EH (cell line): ENCODE data around the gene TRABD2B.

Experiments
- DNase-seq: peaks from one replicate; pipeline ENCODE4 v3.0.0-alpha.2; 2015; ENCODE audit warnings: low read depth

Gene TRABD2B

DNA sequence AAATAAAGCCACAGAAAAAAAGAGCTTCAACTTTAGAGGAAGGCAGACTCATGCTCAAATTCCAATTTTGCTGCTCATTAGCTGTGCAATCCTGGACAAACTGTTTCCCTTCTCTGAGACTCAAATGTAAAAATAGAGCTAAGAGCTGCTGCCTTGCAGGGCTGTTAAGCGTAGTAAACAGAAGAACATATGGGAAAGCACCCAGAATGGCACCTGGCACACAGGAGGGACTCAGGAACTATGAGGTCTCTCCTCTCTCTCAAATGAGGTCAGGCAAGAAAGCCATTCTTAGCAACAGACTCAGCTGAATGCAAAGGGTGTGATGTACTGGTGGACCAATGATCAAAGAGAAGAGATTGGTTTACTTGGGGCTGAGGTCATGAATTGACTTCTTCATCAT is 61.3 kb downstream of the TRABD2B start:
- DNase-seq = no peak

DNA sequence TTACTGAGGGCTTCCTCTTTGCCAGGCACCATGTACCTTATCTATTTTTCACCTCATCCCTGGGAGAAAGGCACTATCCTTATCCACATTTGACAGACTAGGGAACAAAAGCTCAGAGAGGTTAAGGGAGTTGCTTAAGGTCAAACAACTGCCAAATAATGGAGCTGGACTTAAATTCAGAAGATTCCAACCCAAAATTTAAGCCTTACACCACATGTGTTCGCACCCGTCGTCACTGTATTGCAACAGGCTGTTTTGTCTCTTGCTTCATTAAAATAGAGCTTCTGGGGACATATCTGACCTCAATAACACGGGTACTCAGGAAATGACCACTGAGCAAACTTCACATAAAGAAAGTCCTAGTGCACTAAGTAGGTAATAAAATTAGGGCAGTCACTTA is 62.0 kb downstream of the TRABD2B start:
- no peak for DNase-seq

DNA sequence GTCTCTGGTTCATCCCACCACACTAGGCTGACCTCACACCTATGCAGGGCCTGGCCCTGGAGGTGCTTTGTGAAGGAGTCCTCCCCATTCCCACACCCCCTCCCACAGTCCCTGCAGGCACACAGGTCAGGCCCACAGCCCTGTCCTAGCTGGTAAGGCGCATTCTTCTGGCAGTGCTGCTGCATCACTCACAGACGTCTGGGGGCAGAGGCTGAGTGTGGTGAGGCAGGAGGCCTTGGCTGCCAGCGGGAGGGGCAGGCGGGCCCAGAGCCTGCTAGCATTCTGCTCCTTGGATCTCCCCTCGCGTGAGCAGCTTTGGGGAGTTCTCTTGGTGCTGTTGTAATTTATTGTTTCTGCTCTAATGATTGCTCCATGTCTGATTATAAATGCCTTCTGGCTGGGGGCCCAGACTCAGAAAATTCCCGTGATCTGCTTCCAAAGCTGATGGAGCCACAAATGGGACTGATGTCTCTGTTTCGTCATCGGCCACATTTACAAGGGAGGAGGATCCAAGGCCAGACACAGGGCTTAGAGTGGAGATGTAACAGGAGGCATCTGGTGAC is 62.9 kb downstream of the TRABD2B start:
- DNase-seq = peak; percentile 2

DNA sequence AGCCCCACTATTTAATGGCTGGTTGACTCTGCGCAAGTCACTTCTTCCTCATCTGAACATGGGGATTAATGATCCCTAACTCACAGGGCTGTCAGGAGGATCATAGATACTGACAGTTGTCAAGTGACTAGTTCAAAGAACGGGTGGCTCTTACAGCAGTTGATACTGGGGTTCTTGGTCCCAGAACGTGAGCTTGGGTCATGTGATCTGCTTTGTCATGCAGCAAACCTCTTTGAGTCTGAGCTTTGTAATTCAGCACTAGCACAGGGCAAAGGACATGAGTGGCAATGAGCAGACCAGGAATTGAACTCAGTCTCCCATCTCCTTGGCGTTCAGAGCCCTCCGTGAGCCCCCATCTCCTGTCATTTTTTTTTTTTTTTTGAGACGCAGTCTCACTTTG is 64.4 kb downstream of the TRABD2B start:
- DNase-seq = no peak

DNA sequence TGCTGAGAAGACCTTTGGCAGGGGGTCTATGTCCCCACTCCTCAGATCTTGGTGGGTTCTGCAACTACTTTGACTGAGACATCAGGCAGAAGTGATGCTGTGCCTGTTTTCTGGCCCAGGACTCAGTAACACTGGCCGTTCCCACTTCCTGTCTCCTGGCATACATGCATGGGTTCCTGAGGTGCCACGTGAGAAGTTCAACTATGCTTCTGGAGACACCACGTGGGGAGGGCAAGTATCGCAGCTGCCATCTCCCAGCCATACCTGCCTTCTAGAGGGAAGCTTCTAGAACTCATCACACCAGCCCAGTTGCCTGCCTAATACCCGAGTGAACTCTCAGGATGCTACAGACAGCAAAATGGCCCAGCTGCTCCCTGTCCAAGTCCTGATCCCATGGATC is 65.8 kb downstream of the TRABD2B start:
- DNase-seq = peak; percentile 20

DNA sequence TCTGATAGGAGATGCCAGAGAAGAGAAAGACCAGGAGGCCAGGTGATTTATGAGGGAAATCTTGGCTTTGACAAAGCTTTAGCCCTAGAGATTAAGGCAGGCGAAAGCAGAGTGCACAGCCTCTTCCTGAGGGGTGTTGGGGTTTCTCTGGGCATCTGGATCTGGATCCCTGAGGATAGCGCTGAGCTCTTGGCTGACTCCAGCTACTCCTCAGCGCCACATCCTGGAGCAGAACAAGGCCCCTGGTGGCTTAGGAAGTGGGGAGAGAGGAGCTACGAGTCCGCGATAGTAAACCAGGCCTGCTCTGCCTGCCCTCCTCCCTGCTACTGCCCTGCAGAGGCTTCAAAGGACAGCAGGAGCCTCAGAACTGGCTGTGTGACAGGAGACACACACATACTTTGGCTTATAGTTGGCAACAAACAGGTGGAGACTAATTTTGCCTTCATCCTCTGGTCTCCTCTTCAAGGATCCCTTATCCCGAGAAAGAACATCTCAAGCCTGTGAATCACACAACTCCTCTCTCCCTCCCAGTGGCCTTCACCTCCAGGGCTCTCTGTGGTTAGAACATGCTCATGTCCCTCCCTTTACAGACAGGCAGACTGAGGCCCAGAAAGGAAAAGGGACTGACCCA is 66.9 kb downstream of the TRABD2B start:
- DNase-seq = no peak

DNA sequence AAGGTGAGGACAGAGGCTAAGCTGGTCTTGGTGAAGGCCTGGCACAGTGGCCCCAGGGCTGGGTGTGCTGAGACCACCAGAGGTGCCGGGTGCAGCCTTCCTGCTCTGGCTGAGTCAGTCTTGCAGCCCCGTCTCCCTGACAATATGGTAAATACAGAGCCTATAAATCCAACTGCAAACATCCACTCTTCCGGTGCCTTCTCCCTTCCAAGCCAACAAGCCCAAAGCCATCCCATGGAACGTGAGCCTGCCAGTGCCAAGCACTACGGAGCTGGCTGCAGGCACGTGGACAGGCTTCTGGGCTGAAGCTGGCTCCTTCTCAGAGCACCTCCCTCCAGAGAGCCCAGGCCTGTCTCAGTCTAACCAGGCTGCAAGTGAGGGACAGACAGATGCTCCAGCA is 70.0 kb downstream of the TRABD2B start:
- no peak for DNase-seq

DNA sequence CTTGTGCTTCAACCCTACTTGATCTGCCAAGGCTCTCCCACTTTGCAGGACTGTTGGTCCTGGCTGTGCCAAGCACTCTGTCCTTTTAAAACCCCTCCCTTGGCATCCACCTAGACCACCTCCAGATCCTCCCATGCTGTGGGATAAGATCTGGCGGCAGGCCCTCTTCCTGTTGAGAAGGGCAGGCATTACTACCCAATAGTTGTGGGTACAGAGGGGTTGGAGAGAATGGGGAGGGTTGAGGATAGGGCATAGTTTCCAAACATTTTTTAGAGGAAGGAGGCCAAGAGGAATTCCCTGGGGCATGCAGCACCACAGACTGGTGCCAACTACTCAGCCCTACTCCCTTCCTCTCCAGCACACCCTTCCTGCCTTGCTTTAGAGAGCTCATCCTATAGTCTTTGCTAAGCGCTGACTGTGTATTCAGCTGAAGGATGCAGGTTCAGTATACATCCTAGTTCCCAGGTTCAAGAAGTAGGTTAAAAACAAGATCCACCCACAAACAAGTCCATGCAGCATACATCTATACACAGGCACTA is 70.7 kb downstream of the TRABD2B start:
- DNase-seq = no peak

DNA sequence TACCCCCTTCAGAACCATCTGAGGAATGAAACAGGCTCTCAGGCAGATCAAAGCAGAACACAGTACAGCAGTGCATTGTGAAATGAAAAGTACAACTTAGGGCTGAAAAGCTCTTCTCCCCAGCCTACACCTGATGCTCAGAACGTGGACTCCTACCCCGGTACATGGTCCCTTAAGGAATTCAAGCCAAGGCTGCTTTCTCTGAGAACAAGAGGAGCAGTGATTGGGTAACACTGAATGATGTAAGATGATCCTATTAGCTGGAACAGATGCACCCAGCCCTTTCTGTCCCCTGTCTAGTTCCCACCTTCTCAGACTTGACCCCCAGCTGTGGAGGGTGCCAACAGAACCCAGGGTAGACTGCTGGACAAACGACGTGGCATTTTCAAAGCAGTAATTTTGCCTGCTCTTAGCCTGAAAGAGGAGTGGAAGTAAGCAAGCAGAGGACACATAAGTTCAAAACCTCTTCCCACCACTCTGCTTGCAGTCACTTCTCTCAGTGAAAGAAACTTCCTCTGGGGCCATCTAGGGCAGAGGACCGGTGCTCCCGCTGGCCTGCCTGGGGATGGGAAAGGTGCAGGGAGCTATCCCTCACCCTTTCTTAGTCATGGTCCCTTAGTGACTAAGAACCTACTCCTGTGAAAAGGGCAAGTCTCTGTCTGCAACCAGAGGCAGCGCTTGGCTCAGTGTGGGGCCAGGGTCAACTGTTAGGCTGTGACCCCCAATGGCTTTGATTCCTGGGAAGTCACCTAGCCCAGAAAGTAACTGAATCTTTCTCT is 72.7 kb downstream of the TRABD2B start:
- no peak for DNase-seq

DNA sequence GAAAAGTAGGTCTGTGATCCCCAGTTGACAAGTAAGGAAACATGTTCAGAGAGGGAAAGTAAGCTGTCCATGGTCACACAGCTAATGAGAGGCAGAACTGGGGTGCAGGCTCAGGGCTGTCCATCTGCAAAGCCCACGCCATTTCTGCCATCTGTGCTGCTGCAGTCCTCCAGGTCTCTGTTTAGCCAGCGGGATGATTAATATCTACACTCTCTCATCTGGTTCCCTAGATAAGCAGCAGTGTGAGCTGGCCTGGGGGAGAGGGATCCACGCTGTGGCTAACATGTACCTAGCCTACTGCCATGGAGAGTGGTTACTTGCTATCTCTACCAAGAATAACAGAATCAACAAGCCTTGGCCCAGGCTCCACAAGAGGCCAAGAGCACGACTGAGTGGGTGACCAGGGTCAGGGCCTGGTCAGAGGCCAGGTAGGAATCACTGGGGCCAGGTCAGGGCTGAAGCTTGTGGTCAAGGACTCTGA is 75.2 kb downstream of the TRABD2B start:
- DNase-seq = no peak

DNA sequence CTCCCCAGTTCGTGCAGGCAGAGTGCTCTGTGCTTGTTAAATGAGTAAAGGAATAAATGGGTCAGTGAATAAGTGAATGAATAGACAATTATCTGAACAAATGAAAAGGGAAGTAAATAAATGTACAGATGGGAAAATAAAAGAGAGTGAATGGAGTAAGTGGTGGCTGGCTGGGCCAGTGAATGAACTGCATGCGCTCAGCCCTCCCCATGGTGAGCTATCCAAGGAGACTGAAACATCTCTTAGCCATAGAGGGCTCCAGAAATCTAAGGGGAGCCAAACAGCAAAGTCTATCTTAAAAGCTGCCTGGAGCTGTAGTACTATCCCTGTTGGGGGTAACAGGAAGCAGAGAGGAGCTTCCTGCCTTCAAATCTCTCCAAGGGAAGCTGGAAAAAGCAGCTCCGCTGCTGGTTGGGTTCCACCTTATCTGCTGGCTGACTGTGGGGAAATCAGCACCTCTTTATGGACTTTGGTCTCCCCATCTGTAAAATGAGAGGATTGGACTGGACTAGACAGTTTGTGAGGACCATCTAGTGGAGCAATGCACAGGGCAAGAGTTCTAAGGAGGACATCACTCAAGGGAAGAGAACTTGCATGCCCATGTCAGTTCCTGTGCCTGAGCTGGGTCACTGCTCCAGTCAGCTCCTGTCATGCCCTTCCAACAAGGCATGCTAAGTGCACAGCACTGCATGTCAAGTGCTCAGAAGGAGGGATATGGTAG is 77.9 kb downstream of the TRABD2B start:
- no peak for DNase-seq

DNA sequence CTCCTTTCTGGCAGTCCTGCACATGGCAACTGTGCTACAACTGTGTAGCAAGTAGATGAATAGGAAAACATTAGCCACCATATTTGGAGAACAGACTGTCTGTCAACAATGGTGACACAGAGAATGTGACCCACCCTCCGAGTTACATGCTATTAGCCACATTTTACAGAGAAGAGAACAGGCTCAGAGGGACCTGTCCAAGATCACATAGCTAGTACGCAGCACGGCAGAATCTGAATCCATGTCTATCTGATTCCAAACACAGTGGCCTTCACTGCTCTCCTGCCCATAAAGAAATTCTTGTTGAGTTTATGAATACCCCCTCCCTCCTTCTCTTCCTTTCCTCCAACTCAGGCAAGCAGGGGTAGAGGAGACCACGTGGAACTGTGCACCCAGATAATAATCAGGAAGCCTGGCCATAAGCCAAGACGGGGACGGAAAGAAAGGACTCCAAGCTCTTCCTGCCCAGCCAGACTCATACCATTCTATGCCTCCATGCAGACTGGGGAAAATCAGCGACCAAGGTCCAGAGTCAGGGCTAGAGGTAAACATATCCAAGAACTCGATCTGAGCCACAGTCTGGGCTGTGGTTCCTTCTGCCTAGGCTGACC is 78.8 kb downstream of the TRABD2B start:
- no peak for DNase-seq

DNA sequence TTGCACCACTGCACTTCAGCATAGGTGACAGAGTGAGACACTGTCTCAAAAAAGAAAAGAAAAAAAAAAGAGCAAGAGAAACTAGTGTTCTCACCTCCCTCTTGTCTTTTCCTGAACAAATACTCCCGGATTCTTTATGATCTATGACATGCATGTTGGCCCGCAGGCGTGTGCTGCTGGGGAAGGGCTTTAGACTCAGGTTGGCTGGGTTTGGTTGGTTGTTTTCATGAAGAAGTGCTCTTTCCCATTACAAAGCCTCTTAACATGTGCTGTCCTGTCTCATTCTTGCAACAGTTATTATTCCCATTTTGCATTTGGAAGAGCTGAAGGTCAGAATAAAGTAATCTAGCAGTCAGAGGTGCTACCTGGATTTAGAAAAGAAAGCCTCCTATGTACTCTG is 79.5 kb downstream of the TRABD2B start:
- DNase-seq = no peak

DNA sequence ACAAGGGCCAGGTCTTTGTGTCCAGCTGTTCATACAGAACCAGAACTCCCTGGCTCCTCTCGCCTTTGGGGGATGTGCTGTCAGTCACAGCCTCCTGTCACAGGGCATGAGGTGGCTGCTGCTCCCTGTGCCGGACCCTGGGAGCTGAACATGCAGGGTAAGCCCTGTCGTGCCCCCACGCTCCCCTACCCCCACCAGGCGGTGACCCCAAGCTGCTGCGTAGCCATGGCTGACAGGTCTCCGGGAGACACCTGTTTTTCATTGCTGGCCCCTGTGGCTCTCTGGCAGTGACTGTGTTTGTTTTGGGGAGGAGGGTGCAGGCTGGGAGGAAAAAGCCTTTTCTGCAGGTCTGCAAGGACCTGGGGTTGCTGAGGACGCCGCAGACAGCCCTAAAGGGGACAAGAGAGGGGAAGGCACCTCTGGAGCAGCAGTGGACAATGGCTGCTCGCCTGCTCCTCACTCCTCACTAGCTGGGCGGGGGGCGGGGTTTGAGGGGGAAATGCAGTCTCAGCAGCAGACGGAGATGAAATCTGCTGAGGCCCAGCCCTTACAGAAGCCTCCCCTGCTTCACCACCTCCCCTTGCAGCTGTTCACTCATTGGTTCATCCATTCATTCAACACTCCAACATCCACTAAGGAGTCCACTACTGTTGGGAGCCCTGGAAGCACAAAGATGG is 81.4 kb downstream of the TRABD2B start:
- no peak for DNase-seq

DNA sequence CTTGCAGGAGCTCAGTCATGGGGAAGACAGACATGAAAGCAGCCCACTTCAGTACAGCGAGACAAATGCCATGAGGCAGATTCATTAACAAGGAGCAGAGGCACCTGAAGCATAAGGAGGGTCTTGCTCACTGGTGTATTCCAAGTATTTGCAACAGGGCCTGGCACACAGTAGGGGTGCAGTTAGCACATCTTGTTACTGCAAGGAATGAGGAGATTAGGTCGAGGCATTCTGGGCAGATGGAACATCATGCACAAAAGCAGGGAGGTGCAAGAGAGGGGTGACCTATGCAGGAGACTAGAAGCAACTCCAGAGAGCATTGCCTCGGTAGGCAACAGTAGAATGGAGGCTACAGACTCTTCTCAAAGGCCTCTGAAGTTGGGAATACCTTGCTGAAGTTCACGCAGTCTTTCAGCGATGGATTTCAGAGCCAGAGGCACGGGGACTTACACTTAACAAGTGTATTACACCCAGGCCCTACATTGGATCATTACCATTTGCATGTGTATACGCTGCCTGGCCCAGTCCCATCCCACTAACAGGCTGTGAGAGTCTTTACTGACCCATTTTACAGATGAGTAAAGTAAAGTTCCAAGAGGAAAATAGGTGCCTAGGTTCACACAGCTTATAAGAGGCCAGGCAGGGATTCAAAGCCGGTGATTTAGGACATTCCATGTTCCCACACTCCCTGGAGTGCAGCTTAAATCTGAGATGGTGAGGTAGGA is 82.1 kb downstream of the TRABD2B start:
- no peak for DNase-seq

DNA sequence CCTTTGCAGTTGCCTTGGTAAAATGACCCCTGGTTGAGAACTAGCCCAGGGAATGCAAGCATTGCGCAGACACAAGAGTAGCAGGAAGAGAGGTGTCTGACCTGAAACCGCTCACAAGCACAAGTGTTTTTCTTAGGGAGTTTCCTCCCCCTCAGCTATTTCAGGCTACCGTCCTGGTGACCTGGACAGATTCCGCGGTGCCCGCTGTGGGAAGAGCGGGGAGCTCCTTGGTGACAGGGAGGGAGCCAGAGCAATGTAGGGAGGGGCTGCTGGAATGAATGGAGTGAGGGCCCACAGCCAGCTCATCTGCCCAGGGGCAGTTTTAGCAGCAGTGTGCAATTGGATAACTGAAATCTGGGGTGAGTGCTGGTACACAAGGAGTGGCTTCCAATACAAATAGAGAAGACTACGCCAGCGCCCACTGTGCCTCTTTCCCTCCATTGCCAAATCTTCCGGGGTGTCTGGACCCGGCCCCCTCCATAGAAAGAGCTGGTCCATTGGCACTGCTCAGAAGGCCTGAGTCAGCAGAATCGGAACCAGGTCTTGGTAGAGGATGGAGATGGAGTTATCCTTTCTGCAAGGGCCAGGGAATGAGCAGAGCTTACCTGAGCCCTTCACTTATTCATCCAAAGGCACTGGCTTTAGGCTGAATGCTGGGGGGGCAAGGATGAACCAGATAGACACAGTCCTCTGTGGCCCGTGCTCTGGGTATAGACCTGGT is 82.8 kb downstream of the TRABD2B start:
- DNase-seq = no peak

DNA sequence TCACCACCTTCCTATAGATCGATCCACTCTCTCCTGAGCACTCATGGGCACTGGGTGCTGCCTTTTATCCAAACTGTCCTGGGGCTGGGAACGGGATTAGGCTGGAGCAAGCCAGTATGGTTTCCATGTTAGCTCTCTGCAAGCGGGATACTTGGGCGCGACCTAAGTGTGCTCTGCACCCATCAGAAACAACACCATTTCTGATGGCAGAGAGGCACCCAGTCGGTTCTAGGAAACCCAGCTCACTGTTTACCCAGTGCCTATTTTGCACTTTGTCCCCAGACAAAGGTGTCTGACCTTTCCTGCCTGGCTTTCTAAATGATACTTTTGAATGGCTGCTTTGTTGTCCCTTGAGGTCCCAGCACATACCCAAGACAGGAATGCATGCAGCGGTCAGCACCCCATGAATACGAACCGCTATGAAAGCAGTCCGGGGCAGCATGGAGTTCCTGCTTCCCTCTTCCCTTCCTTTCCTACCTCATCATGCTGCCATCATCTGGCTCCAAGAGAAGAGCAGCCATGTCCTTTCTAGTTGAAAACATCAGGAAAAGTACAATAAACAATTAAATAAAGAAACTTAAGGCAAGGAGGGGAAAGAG is 83.9 kb downstream of the TRABD2B start:
- no peak for DNase-seq

DNA sequence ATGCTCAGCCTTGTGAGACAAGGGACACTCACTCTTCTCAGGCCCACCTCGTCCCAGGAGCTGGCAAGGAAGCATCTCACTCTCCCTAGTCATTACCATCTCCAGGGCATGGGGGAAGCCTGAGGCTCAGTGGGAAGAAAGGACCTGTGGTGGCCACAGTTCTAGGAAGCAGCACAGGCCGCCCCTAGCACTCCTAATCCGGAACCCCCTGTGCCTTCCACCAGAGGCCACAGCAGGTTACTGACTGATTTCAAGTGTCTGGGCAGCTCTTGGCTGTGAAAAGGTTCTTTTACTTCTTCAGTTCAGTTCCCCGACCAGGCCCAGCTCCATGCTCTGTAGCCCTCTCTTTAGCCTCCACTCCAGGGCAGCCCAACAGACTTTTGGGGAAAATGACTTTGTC is 84.4 kb downstream of the TRABD2B start:
- no peak for DNase-seq

DNA sequence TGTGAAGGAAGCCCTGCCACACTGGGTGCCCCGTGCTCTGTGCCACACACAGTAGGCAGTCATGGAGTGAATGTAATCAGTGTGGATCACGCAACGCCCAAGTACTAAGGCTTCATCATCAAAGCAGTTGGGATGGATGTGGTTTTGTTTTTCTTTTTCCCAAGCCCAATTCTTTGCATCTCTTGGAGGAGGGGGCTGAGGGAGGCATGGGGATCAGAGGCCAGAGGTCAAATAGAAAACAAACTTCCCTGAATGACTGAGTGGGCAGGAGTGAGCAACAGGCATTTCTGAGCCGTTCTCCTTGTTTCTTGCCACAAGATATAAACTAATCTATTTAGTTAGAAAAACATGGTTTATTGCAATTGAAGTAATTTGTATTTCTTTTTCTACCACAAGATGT is 85.3 kb downstream of the TRABD2B start:
- no peak for DNase-seq

DNA sequence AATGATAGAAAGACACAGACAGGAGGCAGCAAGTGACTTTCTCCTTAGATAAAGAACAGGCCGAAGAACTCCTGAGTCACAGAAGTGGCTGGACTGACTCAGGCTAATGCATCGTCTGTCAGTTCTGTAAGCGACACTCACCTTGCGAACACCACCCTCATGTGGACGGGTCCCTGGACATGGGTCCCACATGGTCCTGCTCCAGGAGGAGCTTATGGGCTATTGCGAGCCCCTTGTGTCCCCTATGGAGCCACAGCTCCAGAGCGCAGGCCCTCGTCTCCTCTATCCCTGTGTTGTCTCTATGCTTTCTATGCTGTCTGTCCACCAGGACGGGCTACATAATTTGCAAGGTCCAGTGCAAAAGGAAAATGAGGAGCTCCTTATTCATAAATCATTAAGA is 85.8 kb downstream of the TRABD2B start:
- no peak for DNase-seq
